ENCODE results near the gene TAOK3.

DNA sequence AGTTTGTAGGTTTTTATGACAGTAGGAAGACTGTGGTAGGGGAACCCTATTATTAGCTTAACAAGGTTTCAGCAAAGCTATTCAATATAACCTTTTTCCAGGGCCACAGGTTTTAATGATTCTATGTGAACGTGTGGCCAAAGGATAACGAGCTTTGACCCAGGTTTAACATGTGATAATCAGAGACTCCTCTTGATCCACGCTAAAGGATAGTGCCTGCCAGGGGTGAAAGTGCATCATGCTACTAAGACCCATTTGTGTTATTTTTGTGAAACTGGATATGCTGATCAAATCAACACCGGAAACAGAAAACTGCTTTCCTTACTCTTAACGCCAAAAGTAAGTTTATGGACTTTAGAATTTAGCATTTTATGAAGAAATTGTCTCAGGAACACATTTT is 909 bp upstream of the TAOK3 start:
- TF ChIP-seq, protein P1, sequence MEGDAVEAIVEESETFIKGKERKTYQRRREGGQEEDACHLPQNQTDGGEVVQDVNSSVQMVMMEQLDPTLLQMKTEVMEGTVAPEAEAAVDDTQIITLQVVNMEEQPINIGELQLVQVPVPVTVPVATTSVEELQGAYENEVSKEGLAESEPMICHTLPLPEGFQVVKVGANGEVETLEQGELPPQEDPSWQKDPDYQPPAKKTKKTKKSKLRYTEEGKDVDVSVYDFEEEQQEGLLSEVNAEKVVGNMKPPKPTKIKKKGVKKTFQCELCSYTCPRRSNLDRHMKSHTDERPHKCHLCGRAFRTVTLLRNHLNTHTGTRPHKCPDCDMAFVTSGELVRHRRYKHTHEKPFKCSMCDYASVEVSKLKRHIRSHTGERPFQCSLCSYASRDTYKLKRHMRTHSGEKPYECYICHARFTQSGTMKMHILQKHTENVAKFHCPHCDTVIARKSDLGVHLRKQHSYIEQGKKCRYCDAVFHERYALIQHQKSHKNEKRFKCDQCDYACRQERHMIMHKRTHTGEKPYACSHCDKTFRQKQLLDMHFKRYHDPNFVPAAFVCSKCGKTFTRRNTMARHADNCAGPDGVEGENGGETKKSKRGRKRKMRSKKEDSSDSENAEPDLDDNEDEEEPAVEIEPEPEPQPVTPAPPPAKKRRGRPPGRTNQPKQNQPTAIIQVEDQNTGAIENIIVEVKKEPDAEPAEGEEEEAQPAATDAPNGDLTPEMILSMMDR (conservative IDR thresholded peaks at IDR 0.05; ENCODE audit: low read depth, low read length) = no peak
- TF ChIP-seq CEBPB (IDR thresholded peaks at IDR 0.05; ENCODE audit: low read depth, low read length) (no peak), RAD21 (IDR thresholded peaks at IDR 0.05; ENCODE audit: low read length) (no peak), SMC3 (IDR thresholded peaks at IDR 0.05; ENCODE audit: low read depth, low read length) (no peak), RCOR1 (IDR thresholded peaks at IDR 0.05; ENCODE audit: insufficient replicate concordance, low read length) (no peak), POLR2A (IDR thresholded peaks at IDR 0.05; ENCODE audit: low read depth, low read length) (no peak), FOS (IDR thresholded peaks at IDR 0.05; ENCODE audit: low read depth, low read length) (no peak)
- TF ChIP-seq, protein P2, sequence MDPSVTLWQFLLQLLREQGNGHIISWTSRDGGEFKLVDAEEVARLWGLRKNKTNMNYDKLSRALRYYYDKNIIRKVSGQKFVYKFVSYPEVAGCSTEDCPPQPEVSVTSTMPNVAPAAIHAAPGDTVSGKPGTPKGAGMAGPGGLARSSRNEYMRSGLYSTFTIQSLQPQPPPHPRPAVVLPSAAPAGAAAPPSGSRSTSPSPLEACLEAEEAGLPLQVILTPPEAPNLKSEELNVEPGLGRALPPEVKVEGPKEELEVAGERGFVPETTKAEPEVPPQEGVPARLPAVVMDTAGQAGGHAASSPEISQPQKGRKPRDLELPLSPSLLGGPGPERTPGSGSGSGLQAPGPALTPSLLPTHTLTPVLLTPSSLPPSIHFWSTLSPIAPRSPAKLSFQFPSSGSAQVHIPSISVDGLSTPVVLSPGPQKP (IDR thresholded peaks at IDR 0.05; ENCODE audit: borderline replicate concordance, low read depth, low read length) = no peak
